Lower leg skin (tissue), 3 donors: ENCODE data around the gene RNASE9.

Experiments
- CTCF ChIP-seq, 3 donors: fragments of 450-650 bp; IDR thresholded peaks; one replicate each; pipeline ENCODE4 v1.5.1; 2016; ENCODE audit warnings: antibody characterized with exemption in 3 of 3, mild to moderate bottlenecking in 3 of 3, moderate library complexity in 2 of 3
- POLR2A ChIP-seq, 2 donors: fragments of 450-650 bp; IDR thresholded peaks; one replicate each; pipeline ENCODE4 v1.6.1; 2016 to 2017; ENCODE audit warnings: antibody characterized with exemption in 2 of 2, mild to moderate bottlenecking in 1 of 2, moderate library complexity in 1 of 2

DNA sequence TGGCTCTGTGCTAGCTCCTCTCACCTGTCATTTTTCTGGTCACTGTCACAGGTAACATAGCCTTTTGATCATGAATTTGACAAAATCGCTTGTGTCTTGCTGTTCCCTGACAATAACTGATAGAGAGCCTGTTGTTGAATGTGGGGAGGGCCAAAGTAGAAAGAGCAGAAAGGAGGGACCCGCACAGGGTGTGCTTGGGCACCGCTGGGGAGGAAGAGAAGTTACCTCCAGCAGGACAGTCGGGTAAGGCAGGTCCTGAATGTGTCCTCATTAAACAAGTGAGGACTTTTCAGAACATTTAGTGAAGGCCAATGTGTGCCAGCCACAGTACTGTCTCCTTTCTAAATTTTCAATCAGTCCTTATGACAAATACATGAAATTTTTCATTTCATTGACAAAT lies 30.4 kb upstream of the RNASE9 start, which contains the start of gene RNASE12:
- no peak for TF ChIP-seq CTCF (IDR thresholded peaks at IDR 0.05)
- no peak for TF ChIP-seq POLR2A (IDR thresholded peaks at IDR 0.05)
